Left renal cortex interstitium (tissue), 4 donors: ENCODE measurements around the gene IL1F10. TPM values are rescaled to one million over a fixed set of nuclear protein-coding genes. Genes with fewer than 3 reads are reported as not detected.

Experiments used
- DNase-seq, 4 donors: peaks; one replicate each; pipeline ENCODE4 v3.0.0-alpha.2; 2013; ENCODE audit warnings: low read depth in 4 of 4, low spot score in 2 of 4, missing footprints in 1 of 4
- polyA plus RNA-seq, 4 donors: library from polyadenylated mRNA; unstranded; fragments of 120-200 nt; gene quantifications; one replicate each; pipeline ENCODE4 v1.2.1, GENCODE V29; 2013; ENCODE audit not compliant: insufficient read length in 4 of 4

Gene IL1F10
- polyA plus RNA-seq, 4 donors: not detected

GRCh38 chr2:113058411-113058994 lies 9.3 kb upstream of the IL1F10 start:
- no peak for DNase-seq

GRCh38 chr2:113058998-113059960 lies 8.5 kb upstream of the IL1F10 start, which contains the start of gene IL36RN:
IL36RN (plus strand) TSS chr2:113059198; CDS start chr2:113059439, 241 bp downstream.
- no peak for DNase-seq

- no peak for DNase-seq
Measured at GRCh38 chr2:113060396-113060795, 7.4 kb upstream of the IL1F10 start.

GRCh38 chr2:113060796-113061195 lies 7.0 kb upstream of the IL1F10 start:
- DNase-seq: no peak

- no peak for DNase-seq
Measured at GRCh38 chr2:113061241-113061640, 6.5 kb upstream of the IL1F10 start.

GRCh38 chr2:113061896-113062770 lies 5.6 kb upstream of the IL1F10 start:
- no peak for DNase-seq

GRCh38 chr2:113064281-113064680 lies 3.5 kb upstream of the IL1F10 start:
- no peak for DNase-seq

- DNase-seq: no peak
Measured at GRCh38 chr2:113064898-113065297, 2.9 kb upstream of the IL1F10 start.

- DNase-seq: no peak
Measured at GRCh38 chr2:113068249-113068648, 479 bp downstream of the IL1F10 start.

GRCh38 chr2:113068706-113069485 lies 1.1 kb downstream of the IL1F10 start:
- DNase-seq: no peak

- DNase-seq: no peak
Measured at GRCh38 chr2:113069676-113070605, 2.2 kb downstream of the IL1F10 start.

- no peak for DNase-seq
Measured at GRCh38 chr2:113070606-113070975, 2.8 kb downstream of the IL1F10 start.

- DNase-seq: no peak
Measured at GRCh38 chr2:113072584-113072983, 4.8 kb downstream of the IL1F10 start.

- no peak for DNase-seq
Measured at GRCh38 chr2:113073325-113073834, 5.6 kb downstream of the IL1F10 start.

- DNase-seq: no peak
Measured at GRCh38 chr2:113075030-113075429, 7.3 kb downstream of the IL1F10 start.

- no peak for DNase-seq
Measured at GRCh38 chr2:113075600-113075999, 7.8 kb downstream of the IL1F10 start.

GRCh38 chr2:113076954-113077669 lies 9.3 kb downstream of the IL1F10 start:
- DNase-seq: no peak

- no peak for DNase-seq
Measured at GRCh38 chr2:113077921-113078320, 10.2 kb downstream of the IL1F10 start.
